GM12874 (cell line): ENCODE measurements around the gene PRSS27.

Experiments used
- CTCF ChIP-seq: IDR thresholded peaks from 2 replicates; pipeline ENCODE4 v1.5.1; 2011; ENCODE audit warnings: low read depth, mild to moderate bottlenecking, control low read depth, low read length, moderate library complexity; ENCODE audit not compliant: insufficient read depth

The PRSS27 gene

DNA sequence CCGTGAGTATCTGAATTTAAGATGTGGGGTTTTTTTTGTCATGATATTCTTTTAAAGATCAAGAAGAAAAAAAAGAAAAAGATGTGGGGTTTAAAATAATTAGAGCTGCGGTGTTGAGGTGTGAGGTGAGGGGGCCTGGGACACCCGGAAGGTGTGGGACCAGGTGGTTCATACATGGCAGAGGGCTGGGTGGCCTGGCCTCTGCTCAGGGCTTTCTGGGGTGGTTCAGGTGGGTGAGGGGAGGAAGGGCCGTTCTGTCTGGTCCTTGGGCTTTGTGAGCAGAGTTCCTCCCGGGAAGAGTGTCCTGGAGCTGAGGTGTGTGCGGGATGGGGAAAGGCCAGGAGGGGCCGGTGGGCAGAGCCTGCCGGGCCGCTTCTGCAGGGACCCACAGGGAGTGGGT is 5.0 kb downstream of the PRSS27 start:
- TF ChIP-seq CTCF = no peak

- TF ChIP-seq CTCF = no peak
Observed at GRCh38 chr16:2713985-2714774, 5.8 kb downstream of the PRSS27 start.

DNA sequence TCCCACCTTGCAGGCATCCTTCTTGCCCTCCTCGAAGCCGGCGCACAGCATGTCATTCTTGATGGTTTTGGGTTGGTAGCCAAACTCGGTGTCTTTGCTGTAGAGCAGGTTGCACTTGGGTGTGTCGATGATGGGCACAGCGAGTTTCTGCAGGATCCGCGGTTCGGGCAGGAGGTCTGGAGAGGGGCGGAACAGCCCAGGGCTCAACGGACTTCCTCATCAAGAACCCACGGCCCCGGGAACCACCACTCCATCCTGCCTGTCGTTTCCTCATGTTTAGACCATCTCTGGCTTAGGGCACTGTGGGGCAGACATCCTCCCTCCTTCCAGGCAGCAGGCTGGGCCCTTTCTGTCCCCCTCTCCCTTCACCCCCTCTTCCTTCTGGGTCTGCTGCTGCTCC is 6.5 kb downstream of the PRSS27 start:
- no peak for TF ChIP-seq CTCF

GRCh38 chr16:2712546-2712945 is 7.5 kb downstream of the PRSS27 start:
- no peak for TF ChIP-seq CTCF

DNA sequence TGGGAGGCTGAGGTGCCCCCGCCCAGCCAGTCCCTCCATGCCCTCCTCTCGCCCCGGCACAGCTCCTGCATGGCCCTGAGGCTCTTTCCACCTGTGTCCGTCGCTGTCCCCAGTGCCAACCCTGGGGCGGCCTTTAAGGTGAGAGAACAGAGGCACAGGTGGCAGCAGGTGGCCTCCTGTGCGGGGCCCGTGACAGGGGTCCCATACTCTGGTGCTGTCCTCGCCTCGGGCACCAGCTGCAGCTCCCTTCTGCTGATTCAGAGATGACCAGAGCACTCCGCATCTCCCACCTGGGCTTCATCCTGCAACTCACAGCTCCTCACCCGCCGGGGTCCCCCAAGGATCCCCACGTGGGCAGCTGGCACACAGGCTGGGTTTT is 8.0 kb downstream of the PRSS27 start:
- TF ChIP-seq CTCF = no peak

DNA sequence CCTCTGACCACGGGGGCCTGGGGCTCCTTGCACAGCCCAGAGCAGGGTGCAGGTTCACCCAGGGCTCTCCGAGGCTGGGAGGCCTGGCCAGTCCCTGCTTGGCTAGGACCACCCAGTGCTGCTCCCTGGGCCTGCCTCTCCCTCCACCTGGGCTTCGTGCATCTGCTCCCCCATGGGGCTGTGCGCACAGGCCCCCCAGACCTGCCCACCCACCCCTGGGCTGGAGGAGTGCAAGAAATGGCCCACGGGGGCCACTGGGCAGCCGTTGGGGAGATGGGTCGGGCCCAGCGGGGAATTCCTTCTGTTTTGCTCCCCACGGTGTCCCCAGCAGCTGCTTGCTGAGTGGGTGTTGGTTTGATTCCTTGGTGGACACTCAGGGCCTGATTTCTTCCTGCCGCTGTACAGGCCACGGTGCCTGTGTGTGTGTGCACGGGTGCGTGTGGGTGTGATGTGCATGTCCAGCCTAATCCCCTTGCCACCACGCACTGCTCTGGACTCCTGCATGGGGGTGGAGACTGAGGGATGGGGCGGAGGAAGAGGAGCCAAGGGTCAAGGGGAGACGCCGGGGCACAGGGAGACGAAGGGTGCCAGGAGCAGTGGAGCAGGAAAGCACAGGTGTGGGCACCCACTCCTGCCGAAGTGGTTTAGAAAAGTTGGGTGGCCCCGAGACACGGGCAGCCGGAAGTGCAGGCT is 8.5 kb downstream of the PRSS27 start:
- TF ChIP-seq CTCF = no peak

DNA sequence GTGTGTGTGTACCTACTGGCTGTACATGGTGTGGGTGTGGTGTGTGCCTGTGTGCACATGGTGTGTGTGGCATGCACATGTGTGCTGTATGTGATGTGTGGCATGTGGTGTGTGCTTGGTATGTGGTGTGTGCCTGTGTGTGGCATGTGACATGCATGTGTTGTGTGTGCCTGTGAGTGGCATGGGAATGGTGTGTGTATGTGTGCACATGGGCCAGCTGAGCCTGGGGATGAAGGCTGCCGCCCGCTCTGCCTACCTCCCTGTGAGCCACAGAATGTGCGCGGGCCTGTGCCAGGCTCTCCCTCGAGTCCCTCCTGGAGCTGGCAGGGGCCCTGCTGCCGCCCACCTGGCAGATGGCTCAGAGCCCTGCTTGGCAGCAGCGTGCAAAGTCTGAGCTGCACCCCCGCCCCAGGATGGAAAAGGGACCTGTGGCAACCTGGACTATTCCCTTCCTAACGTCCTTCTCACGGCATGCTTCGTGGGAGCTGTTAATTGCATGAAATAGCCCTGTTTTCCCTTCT is 9.3 kb downstream of the PRSS27 start:
- no peak for TF ChIP-seq CTCF
